IPS DF 6.9 (cell line): ENCODE results near the gene SLC25A25.

Source experiments
- DNase-seq: peaks from one replicate; pipeline ENCODE4 v3.0.0-alpha.2; 2013; ENCODE audit warnings: low read depth, low spot score
- H3K27ac ChIP-seq: one replicate; pipeline ENCODE4 v1.5.1; 2013; ENCODE audit warnings: low read length, control low read depth
- H3K27me3 ChIP-seq: 2 replicates; pipeline ENCODE4 v1.6.1; 2013; ENCODE audit warnings: mild to moderate bottlenecking, low read length; ENCODE audit not compliant: control insufficient read depth, insufficient read depth
- H3K36me3 ChIP-seq: 2 replicates; pipeline ENCODE4 v1.6.1; 2013; ENCODE audit warnings: low read length; ENCODE audit not compliant: control insufficient read depth, insufficient read depth
- H3K4me1 ChIP-seq: 2 replicates; pipeline ENCODE4 v1.6.1; 2013; ENCODE audit warnings: low read length; ENCODE audit not compliant: control insufficient read depth, insufficient read depth
- H3K4me3 ChIP-seq: 2 replicates; pipeline ENCODE4 v1.5.1; 2013; ENCODE audit warnings: mild to moderate bottlenecking, low read length
- H3K9me3 ChIP-seq: 2 replicates; pipeline ENCODE4 v1.6.1; 2013; ENCODE audit warnings: low read length, inconsistent platforms; ENCODE audit not compliant: control insufficient read depth, insufficient read depth
- WGBS: extraction: QIAGEN DNeasy Blood & Tissue Kit; methylation state at CpG from one replicate; pipeline ENCODE4 v1.1.7; 2013; ENCODE audit warnings: mixed read lengths, missing lambda C conversion rate; ENCODE audit not compliant: insufficient read length, insufficient coverage; 5-methylcytosine and 5-hydroxymethylcytosine counted together

Gene SLC25A25

GRCh38 chr9:128073253-128073886, 5.3 kb downstream of the SLC25A25 start:
- no peaks in the 10 kb centered on the region for H3K36me3 ChIP-seq
- no peak for DNase-seq
- H3K9me3 ChIP-seq, result no peaks in the 10 kb centered on the region
- H3K27ac ChIP-seq, result no peak overlapping the region
- no peaks in the 10 kb centered on the region for H3K27me3 ChIP-seq
- no CpG with 5 or more reads among the region's 7 CpGs for WGBS
- H3K4me3 ChIP-seq, result no peak overlapping the region
- H3K4me1 ChIP-seq, result no peaks in the 10 kb centered on the region

GRCh38 chr9:128077847-128078503, 9.9 kb downstream of the SLC25A25 start:
- H3K36me3 ChIP-seq, result no peaks in the 10 kb centered on the region
- H3K9me3 ChIP-seq, result no peaks in the 10 kb centered on the region
- H3K4me1 ChIP-seq, result no peaks in the 10 kb centered on the region
- no peak overlapping the region for H3K27ac ChIP-seq
- no peak for DNase-seq
- H3K4me3 ChIP-seq, result no peak overlapping the region
- H3K27me3 ChIP-seq, result no peaks in the 10 kb centered on the region
- no CpG with 5 or more reads among the region's 7 CpGs for WGBS

- no peaks in the 10 kb centered on the region for H3K36me3 ChIP-seq
- H3K4me1 ChIP-seq, result no peaks in the 10 kb centered on the region
- no peak overlapping the region for H3K4me3 ChIP-seq
- no peaks in the 10 kb centered on the region for H3K9me3 ChIP-seq
- WGBS, result no CpG with 5 or more reads among the region's 11 CpGs
- DNase-seq, result no peak
- H3K27ac ChIP-seq, result no peak overlapping the region
- no peaks in the 10 kb centered on the region for H3K27me3 ChIP-seq
Measured at GRCh38 chr9:128078504-128079434, 10.7 kb downstream of the SLC25A25 start.

- Histone ChIP-seq H3K4me3 (no peak overlapping the region), H3K27ac (no peak overlapping the region), H3K9me3 (no peaks in the 10 kb centered on the region), H3K4me1 (no peaks in the 10 kb centered on the region), H3K27me3 (no peaks in the 10 kb centered on the region), H3K36me3 (no peaks in the 10 kb centered on the region)
- no CpG with 5 or more reads among the region's 5 CpGs for WGBS
- DNase-seq, result no peak
Measured at GRCh38 chr9:128080206-128080605, 12.2 kb downstream of the SLC25A25 start.

GRCh38 chr9:128081056-128081455, 13.0 kb downstream of the SLC25A25 start:
- DNase-seq, result no peak
- H3K9me3 ChIP-seq, result no peaks in the 10 kb centered on the region

GRCh38 chr9:128082151-128082550, 14.1 kb downstream of the SLC25A25 start:
- DNase-seq, result no peak
- no peaks in the 10 kb centered on the region for H3K9me3 ChIP-seq
- H3K27ac ChIP-seq, result no peak overlapping the region
- no CpG with 5 or more reads among the region's 7 CpGs for WGBS
- H3K27me3 ChIP-seq, result no peaks in the 10 kb centered on the region
- no peaks in the 10 kb centered on the region for H3K36me3 ChIP-seq
- H3K4me1 ChIP-seq, result no peaks in the 10 kb centered on the region
- no peak overlapping the region for H3K4me3 ChIP-seq

More at GRCh38 chr9:128081056-128081455, 13.0 kb downstream of the SLC25A25 start:
- Histone ChIP-seq H3K27me3 (no peaks in the 10 kb centered on the region), H3K36me3 (no peaks in the 10 kb centered on the region), H3K4me1 (no peaks in the 10 kb centered on the region), H3K27ac (no peak overlapping the region), H3K4me3 (no peak overlapping the region)
- WGBS, result no CpG with 5 or more reads among the region's 3 CpGs

GRCh38 chr9:128084746-128085145, 16.7 kb downstream of the SLC25A25 start:
- WGBS, result no CpG with 5 or more reads among the region's 4 CpGs
- no peak for DNase-seq

GRCh38 chr9:128085943-128086342, 17.9 kb downstream of the SLC25A25 start:
- H3K27ac ChIP-seq, result no peak overlapping the region
- no peaks in the 10 kb centered on the region for H3K27me3 ChIP-seq
- WGBS, result no CpG with 5 or more reads among the region's 4 CpGs
- DNase-seq, result no peak
- H3K4me1 ChIP-seq, result peaks cover 1% of the 10 kb centered on the region; the same call in 1 of the 2 replicates
- no peaks in the 10 kb centered on the region for H3K9me3 ChIP-seq
- H3K36me3 ChIP-seq, result no peaks in the 10 kb centered on the region
- H3K4me3 ChIP-seq, result no peak overlapping the region

More at GRCh38 chr9:128084746-128085145, 16.7 kb downstream of the SLC25A25 start:
- no peaks in the 10 kb centered on the region for H3K27me3 ChIP-seq
- no peaks in the 10 kb centered on the region for H3K4me1 ChIP-seq
- no peak overlapping the region for H3K4me3 ChIP-seq
- H3K9me3 ChIP-seq, result no peaks in the 10 kb centered on the region
- H3K27ac ChIP-seq, result no peak overlapping the region
- H3K36me3 ChIP-seq, result no peaks in the 10 kb centered on the region

GRCh38 chr9:128087262-128087661, 19.2 kb downstream of the SLC25A25 start:
- H3K4me1 ChIP-seq, result peaks cover 3% of the 10 kb centered on the region; the same call in 1 of the 2 replicates
- no peaks in the 10 kb centered on the region for H3K27me3 ChIP-seq
- H3K27ac ChIP-seq, result no peak overlapping the region
- no peaks in the 10 kb centered on the region for H3K36me3 ChIP-seq
- no peak for DNase-seq
- no peaks in the 10 kb centered on the region for H3K9me3 ChIP-seq
- no CpG with 5 or more reads among the region's 10 CpGs for WGBS
- no peak overlapping the region for H3K4me3 ChIP-seq

- H3K4me1 ChIP-seq, result peaks cover 3% of the 10 kb centered on the region; the same call in 1 of the 2 replicates
- no peaks in the 10 kb centered on the region for H3K9me3 ChIP-seq
- no peak for DNase-seq
- WGBS, result no CpG with 5 or more reads among the region's 9 CpGs
- no peaks in the 10 kb centered on the region for H3K36me3 ChIP-seq
- H3K27me3 ChIP-seq, result no peaks in the 10 kb centered on the region
- H3K27ac ChIP-seq, result no peak overlapping the region
- H3K4me3 ChIP-seq, result no peak overlapping the region
Measured at GRCh38 chr9:128088253-128088945, 20.4 kb downstream of the SLC25A25 start.
